Measurements from ENCODE around the gene CLCA1.
A peak's percentile ranks its signal among the peaks of the same experiment; 100 is the strongest.

CLCA1 gene, protein sequence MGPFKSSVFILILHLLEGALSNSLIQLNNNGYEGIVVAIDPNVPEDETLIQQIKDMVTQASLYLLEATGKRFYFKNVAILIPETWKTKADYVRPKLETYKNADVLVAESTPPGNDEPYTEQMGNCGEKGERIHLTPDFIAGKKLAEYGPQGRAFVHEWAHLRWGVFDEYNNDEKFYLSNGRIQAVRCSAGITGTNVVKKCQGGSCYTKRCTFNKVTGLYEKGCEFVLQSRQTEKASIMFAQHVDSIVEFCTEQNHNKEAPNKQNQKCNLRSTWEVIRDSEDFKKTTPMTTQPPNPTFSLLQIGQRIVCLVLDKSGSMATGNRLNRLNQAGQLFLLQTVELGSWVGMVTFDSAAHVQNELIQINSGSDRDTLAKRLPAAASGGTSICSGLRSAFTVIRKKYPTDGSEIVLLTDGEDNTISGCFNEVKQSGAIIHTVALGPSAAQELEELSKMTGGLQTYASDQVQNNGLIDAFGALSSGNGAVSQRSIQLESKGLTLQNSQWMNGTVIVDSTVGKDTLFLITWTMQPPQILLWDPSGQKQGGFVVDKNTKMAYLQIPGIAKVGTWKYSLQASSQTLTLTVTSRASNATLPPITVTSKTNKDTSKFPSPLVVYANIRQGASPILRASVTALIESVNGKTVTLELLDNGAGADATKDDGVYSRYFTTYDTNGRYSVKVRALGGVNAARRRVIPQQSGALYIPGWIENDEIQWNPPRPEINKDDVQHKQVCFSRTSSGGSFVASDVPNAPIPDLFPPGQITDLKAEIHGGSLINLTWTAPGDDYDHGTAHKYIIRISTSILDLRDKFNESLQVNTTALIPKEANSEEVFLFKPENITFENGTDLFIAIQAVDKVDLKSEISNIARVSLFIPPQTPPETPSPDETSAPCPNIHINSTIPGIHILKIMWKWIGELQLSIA

GRCh38 chr1:86468501-86468977 is at the start of gene CLCA1:
TSS of gene CLCA1 (plus strand) at chr1:86468927. CDS start at chr1:86468972, 45 bp downstream.
- DNase-seq = no peak

- peak; percentile 31 for DNase-seq
These were observed 49.3 kb upstream of the CLCA1 start for GRCh38 chr1:86419277-86419903.

DNA sequence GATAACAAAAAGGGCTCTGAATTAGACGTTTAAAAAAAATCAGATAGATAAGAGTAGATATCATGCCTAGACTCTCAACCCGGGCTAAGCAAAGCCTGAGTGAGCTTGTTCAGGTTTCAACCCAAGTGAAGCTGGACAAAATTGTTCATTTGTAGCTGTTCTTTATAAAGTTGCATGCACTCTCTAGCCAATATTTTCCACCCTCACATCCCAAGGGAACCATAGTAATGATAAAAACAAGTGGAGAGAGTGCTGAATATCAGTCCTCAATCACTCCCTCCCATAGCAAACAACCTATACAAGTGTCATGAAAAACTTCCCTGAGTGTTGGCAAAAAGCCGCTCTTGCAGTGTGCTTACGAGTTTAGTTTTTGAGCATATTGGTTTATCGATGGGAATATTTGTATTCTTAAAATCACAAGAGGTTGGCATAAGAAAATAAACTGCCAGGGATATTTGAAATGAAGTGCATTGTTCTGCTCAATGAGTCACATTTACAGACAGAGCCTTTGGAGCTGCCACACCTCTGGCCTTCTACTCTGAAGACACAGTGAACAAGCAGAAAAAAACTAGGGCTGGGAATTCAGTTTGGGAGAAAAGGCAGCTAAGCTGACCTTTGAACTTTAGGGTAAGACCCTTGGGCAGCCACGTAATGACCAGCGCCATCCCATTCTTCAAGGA is 47.0 kb upstream of the CLCA1 start:
- no peak for DNase-seq

- DNase-seq = no peak
These were observed 45.3 kb upstream of the CLCA1 start for GRCh38 chr1:86423473-86423872.

DNA sequence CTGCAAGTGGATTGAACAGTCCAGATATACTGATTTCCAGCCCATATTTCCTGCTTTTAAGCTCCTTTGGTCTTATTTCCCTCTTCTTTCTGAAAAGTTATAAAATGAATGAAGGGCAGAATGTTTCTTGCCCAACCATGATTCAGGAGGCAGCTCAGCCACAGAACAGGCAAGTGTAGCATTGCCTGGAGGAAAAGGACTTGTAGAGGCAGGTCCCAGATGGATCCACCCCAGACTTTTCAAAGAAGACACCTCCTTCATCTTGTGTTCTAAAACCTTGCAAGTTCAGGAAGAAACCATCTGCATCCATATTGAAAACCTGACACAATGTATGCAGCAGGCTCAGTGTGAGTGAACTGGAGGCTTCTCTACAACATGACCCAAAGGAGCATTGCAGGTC is 44.9 kb upstream of the CLCA1 start, which contains the start of gene CLCA2:
CLCA2 (plus strand) TSS at position 299 of the 400 bp plus-strand sequence; CDS start at position 376, 77 bp downstream.
- no peak for DNase-seq

DNA sequence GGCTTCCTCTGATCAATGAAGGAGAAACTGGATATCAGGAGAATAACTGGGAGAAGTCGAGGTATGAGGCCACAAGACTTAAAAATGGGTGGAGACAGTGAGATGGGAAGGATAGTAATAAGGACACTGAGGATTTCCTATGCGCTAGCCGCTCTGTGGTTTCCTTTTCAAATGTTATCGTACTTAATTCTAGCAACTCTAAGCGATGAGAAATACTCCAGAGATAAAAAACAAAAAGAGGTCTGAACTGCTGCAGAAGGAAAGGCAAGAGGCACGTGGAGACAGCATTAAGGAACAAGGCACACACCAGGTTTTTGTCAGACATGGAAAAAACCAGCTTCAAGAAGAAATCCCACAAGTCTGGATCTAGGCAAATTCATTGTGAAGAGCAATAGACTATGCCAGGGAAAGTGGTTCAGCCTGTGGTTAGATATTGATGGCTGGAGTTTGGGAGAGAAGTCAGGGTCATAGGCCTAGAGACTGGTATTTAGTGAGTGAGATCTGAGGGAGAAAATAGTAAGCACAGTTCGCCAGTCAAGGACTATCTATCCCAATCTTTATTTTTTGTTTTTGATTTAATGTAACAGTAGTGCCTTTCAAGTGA is 39.5 kb upstream of the CLCA1 start:
- DNase-seq = no peak

DNA sequence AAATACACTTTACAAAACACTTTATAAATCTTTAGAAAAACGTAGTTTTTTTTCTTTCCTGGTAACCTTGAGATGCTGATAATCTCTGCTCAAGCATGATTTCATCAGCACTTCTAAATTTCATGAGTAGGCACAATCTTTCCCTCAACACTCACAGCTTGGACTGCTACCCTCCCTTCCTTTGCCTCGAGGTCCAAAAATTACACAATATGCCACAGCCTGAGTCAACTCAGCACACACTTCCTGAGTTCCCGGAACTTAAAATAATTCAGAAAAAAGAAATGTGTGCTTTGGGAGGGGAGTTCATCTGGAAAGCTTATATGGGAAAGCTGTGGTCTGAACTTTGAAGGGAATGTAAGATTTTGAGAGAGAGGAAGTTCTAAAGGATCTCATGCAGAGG is 38.9 kb upstream of the CLCA1 start:
- no peak for DNase-seq

DNA sequence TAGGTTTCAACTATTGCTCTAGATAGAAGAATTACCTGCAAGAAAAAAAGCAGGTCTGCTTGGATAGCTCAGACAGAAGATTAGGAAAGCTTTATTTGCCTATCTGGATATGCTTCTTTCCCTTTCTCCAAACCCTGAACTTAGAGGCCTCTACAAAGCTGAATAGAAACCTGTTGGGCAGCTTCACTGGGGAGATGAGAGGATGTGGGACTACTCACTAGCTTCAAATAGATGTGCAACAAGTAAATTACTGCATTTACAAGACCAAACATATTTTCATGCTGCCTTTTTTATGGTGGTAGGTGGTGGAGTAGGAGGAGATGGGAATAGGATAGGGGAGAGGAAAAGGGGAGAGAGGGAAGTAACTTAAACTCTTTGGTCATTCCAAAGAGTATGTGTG is 38.4 kb upstream of the CLCA1 start:
- no peak for DNase-seq

DNA sequence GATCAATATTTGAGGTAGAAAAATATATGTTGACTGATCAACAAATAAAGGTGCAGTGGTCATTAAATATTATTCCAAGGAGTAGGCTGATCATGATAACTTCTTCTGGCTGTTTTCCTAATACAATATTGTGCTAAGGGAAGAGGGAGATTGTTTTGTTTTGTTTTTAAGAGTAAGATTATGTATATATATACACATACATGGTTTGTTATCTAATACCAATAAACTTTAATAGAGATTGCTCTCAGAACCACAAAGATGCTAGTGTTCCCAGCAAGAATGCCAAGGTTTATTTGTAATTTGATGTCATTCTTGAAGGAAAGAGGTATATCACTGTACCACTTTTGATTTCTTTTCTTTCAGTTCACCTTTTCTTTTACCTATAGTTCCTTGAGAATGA is 34.7 kb upstream of the CLCA1 start:
- DNase-seq = no peak

GRCh38 chr1:86435327-86435726 is 33.4 kb upstream of the CLCA1 start:
- no peak for DNase-seq

DNA sequence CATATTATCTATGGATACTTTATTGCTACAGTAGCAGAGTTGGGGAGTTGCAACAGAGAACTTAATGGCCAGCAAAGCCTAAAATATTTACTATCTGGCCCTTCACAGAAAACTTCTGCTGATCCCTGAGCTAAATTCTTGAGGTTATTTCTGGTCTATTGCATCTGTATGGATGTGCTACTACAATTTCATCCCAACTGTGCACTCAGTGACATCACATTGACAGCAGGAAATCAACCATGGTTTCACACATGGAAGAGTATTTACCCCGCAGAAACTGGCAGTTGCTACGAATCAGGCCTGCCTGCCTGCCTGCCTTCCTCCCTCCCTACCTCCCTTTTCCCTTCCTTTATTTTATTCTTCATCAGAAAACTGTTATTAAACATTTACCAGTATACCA is 32.7 kb upstream of the CLCA1 start:
- DNase-seq = no peak

GRCh38 chr1:86441581-86441980 is 27.1 kb upstream of the CLCA1 start:
- peak; percentile 17 for DNase-seq

GRCh38 chr1:86441997-86442396 is 26.7 kb upstream of the CLCA1 start:
- DNase-seq = no peak

GRCh38 chr1:86445919-86446318 is 22.8 kb upstream of the CLCA1 start:
- DNase-seq = no peak

DNA sequence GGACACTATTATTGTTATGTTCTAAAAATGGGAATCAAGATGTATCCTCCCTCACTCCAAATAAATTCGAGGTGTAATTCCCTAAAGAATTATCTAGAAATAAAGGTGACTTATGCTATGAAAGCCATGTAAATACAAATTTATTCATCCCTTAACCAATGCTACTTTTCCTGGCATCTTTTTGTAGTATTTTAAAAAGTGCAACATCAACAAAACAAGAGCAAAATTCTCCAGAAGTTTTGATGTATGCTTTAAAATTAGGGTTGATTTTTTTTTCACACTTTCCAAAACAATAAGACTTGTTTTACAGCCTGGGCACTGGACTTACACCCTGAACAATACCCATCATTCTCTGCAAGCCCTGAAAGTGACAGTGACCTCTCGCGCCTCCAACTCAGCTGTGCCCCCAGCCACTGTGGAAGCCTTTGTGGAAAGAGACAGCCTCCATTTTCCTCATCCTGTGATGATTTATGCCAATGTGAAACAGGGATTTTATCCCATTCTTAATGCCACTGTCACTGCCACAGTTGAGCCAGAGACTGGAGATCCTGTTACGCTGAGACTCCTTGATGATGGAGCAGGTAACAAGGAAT is 21.4 kb upstream of the CLCA1 start:
- no peak for DNase-seq

GRCh38 chr1:86448670-86449069 is 20.1 kb upstream of the CLCA1 start:
- no peak for DNase-seq

- DNase-seq = no peak
These were observed 19.6 kb upstream of the CLCA1 start for GRCh38 chr1:86449103-86449502.

- DNase-seq = no peak
These were observed 17.9 kb upstream of the CLCA1 start for GRCh38 chr1:86450847-86451246.

DNA sequence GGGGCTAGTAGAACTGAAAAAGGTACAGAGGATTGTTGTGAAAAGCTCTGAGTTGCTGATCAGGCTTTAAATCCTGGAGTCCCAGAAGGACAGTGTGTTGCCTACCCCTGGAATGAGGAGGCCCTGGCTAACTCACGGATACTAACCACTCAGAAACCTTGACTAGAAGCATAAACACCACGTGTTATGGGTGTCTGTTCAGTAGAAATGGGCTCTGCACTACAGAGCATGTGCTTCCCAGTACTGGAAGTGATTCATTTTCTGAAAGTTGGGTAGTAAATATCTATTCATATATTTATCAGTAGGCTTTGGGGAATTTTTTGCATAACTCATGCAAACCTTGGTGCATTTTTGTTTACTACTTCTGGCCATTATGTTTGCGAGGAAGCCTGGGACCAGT is 15.1 kb upstream of the CLCA1 start:
- DNase-seq = no peak

DNA sequence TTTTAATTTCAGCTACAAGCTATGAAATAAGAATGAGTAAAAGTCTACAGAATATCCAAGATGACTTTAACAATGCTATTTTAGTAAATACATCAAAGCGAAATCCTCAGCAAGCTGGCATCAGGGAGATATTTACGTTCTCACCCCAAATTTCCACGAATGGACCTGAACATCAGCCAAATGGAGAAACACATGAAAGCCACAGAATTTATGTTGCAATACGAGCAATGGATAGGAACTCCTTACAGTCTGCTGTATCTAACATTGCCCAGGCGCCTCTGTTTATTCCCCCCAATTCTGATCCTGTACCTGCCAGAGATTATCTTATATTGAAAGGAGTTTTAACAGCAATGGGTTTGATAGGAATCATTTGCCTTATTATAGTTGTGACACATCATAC is 13.7 kb upstream of the CLCA1 start:
- DNase-seq = no peak

DNA sequence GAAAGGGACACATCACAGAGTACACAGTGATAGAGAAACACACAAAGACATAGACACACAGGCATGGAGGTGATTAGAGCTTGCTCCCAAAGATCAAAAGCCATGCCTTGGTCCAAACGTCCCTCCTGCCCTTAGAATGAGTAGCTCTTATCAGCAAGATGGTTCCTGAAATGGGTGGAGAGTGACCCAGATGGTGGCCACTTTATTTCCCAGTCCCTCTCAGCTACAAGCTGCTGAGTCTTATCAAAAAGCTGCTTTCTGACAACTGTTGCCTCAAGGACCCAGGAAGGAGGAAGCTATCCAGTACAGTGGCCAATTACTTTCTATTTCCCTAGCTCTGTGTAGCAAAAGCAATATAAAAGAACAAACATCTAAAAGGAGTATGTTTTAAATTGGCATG is 7.7 kb upstream of the CLCA1 start:
- DNase-seq = no peak

DNA sequence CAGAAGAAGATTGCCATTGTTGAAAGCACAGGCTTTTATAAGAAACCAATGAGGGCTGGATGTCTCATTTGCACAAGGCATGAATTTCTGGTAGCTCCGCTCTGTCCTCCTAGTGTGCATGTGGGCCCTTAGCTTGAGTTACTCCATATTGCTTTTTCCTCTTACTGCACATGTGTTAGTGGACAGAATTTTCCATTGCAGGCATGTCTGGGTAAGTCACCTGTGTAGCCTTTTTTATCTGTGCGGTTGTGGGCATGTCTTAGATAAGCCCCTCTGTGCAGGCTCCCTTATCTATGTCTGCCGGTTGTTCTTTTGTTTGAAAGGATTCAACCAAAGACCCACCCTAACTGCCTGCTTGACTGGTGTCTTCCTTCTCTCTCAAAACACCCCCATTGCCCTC is 7.2 kb upstream of the CLCA1 start:
- DNase-seq = no peak
